GM21367 (cell line): ENCODE measurements around the gene TBC1D8.

ENCODE experiments used
- ATAC-seq: cut with Tn5 transposase; IDR thresholded peaks from one replicate; pipeline ENCODE4 v1.9.1; 2021; ENCODE audit not compliant: unreplicated experiment

The TBC1D8 gene

DNA sequence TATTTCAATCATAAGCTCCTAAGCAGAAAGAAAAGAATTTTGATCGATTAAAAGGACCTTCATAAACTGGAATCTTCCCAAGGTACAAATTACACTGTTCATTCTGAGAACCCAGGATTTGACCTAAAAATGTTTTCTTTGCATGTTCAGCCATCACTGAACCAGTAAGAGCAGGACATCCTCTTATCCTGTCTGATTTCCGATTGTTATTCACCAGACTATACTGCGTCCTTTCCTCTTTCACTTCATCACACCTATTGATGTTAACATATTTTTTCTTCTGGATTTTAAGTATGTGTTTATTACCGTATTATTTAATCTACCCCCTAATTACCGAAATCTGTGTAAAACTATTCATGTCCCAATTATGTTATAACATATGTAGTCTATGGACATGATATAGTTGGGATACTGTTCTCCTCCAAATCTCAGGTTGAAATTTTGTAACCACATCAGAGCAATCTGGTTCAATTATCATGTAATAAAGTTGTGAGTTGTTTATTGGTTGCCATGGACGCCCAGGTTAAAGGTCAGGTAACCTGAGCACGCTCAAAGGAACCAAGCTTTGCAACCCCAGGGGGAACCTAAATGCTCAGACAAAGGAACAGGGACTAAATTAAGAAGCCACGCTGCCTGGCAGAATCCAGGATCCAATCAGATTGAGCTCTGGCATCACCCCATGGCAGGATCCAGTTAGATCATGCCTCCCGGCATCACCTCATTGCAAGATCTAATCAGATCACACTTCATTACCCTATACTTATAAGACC, 11.6 kb upstream of the TBC1D8 start:
- ATAC-seq: no peak

DNA sequence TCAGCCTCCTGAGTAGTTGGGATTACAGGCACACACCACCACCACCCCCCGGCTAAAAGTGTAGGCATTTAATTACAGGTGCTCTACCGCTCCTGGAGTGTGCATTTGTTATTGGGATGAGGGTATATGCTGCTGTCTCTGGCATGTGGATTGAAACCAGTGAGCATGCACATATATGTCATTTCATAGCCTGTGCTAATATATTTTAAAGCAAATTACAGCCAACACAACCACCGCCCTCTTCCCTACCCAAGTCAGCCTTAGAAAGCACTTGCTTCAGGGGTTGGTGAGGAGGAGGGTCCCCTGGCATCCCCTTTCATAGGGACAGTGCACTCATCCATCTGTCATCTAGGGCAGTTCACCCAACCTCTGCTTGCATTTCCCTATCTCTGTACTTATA, 10.5 kb upstream of the TBC1D8 start:
- ATAC-seq: no peak

DNA sequence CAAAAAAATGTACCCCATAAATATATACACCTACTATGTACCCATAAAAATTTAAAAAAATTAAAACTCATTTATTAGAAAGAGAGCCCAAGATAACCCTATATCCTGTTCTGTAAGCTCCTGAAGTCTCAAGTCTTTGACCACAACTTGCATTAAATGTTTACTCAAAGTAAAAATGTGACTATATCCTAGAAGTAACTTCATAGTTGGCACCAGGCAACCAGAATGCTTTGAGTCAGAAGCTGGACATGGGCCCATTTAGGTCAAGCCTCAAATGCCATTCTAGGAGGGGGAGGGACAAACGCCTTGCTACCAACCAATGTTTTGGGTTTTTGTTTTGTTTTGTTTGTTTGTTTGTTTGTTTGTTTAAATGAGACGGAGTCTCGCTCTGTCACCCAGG, 9.3 kb upstream of the TBC1D8 start:
- no peak for ATAC-seq

DNA sequence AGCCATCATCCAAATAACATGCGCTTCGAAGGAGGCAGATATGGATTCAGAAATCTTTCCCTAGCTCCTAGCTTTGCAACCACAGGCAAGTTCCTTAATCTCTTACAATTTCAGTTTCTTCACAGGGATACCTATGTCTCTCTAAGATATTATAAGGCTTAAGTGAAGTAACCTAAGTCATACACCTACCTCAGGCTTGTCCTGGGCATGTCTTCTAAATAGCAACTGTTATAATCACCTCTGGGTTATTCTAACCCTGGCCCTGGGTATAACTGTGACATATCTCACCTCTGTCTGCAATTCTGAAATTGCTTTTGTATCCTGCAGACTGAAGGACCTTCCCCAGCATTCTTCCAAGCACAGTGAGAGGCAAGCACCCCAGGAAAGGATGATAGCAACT, 8.3 kb upstream of the TBC1D8 start:
- ATAC-seq: no peak

DNA sequence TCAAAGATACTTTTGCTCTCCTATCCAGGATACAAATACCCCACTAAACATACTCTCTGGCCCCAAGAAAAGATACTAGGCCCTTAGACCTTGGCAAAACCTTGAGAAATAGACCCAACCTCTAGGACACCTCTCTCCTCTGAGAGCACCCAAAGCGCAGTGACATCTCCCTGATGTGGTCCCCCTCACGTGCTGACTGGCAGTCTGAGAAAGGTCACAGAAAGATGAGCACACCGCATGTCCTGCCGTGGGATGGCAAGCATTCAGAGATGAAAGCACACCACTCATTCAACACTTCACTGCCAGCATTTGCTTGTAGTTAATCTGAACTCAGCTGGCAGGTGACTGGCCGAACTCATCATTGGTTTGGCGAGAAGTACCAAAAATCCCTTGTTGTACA, 6.1 kb upstream of the TBC1D8 start:
- no peak for ATAC-seq

DNA sequence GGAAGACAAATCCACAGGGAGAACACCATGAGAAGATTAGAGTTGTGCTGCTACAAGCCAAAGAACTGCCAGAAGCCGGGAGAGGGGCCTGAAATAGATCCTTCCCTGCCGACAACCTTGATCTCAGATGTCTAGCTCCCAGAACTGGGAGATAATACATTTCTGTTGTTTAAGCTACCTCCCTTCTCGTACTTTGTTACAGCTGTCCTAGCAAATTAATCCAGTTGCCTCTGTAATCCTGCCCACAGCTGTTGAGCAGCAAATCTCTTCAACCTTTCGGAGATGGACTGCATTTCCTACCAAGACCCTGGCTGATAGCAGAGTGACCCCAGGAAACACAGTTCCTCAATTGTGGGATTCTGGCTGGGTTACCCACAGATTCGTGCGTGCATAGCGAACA, 2.6 kb upstream of the TBC1D8 start:
- no peak for ATAC-seq

DNA sequence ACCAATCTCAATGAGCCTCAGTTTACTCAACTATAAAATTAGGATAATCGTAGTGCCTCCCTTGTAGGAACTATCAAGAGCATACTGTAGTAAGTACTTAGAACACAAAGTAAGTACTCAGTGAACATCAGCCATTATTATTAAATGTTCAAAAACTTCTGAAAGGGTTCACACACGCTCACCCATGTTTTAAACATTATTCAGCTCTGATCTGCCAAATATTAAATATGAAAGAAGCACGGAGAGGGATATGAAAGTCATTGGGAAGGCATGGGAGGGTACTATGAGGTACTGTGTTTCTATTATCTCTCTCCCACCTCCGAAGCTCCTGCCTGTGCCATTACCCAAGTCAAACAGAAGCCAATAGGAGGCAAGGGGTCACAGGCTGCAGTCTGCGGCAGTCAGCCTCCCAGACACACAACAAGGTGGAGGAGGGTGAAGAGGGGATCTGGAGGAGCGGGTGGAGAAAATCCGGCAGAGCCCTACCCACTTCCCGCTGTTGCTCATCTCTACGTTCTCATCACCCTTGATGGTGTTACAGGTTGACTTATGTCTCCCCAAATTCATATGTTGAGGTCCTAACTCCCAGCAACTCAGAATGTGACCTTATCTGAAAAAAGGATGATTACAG, 2.0 kb upstream of the TBC1D8 start:
- ATAC-seq: no peak

DNA sequence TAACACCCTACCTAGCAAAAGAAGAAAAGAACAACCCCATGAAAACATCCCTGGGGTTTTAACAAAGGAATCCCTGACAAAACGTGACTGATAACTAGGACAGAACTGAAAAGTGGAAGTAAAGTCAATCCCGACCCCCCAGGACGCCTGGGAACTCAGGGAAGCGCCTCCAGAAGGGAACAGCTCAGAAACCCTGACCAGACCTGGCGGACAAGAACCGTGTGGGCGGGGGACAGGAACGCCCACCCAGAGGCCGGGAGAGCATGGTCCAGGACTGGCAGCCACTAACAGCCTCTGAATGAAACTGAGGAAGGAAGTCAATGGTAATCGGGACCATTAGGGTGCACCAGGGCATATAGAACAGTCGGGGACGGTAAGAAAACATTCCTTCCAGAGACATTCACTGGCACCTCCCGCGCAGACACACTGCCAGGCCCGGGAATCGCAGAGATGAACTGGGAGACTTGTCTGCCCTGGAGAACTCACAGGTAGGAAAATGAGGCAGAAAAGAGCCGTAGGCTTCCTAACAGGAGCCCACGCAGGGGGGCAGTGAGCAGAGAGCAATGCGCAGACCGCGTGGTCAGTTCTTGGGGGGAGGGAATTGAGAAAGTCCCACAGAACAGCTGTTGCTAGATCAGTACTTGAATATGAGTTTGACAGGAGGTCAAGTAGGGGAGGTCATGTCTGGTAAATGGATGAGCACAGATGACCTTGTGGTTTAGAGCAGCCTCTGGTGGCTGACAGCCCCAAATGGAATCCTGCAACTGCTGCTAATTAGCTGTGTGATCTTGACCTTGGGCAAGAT, 1.3 kb upstream of the TBC1D8 start:
- ATAC-seq: peak; percentile 60

DNA sequence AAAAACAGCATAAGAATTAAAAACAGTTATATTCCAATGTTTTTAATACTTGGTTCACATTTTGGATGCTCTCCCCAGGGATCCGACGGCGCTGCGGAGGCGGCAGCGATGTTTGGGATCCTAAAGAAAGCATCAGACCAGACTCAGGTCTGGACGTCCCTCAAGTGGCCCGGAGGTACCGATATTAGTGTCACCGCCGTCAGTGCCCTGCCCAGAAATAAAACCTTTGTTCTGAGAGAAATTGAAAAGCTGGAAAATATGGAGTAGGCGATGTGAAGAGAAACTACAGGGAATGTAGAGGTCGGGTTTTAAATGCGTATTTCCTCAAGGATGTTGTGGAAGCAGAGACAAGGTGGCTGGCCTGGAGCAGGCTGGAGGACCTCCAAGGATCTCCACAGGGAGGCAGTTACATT, 683 bp upstream of the TBC1D8 start:
- ATAC-seq: no peak

DNA sequence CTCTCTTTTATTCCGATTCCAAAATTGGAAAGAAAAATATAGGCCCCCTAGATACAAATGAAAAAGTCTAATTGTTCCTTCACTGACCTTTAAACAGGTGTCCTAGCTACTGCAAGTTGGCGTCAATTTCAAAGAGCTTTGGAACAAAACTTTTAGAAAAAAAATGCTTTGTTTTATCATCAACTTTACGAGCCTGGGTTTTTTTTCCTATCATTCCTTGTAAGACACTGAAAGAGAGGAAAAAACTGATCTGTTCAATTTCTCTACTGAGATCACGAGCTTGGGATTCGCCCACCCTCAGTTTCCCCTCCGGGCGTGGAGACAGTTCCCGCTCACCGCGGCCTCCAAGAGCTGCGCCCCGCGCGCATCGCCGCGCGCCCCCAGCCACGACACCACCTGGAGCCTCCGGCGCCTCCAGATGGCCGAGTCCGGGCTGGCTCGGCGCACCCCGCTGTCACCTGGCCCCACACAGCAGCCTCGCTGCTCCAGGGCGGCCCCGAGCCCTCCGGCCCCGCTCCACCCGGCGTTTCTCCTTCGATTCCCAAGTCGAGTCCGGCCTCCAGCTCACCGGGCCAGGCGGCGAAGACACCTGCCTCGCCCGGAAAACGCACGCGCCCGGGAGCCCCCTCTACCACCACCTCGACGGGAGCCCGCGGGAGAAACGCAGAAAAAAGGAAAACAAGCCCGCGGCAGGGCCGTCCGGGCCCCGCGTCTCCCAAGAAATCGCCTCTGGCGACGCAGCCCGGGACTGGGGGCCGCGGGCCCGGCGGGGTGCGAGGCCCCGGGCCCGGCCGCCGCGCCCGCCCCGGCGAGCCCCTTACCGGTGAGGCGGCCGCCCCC, 656 bp downstream of the TBC1D8 start:
- no peak for ATAC-seq

DNA sequence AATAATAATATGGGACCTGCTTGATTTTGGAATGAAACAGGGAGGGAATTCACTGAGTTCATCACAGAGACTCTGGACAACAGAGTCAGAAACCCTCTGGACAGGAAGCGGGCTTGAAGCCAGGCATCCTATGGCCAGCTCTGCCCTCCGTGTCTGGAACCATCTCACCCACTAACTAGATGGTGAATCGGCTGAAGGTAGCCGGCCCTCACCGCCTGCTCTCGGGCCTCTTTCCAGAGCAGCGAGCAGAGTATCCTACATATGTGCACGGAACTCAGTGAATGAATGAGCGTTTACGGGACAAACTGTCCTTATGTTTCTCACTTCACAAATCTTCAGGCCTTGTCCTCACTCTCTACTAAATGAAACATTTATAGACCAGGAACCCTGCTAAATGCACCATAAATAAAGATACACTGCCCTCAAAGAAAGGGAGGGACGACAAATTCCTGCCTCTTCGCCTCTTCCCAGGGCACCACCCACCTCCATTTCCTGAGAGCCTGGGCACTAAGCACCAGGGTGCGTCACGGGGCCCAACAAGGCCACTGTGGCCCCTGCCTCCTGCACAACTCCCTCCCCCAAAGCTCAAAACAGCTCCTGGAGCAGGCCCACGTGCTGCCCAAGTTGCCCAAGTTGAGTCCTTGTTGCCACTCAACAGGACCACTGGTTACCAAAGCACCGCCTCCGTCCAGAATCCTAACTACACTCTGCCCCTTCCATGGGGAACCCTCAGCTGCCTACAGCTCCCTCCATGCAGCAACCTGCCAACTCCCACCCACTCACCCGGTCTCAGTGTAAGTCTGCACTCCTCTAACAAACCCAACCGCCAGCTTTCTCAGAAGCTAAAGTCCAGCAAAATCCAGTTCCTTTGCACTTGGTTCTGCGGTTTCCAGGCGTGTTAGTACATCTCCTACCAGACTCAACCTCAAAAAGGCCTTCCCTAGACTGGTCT, 1.7 kb downstream of the TBC1D8 start:
- no peak for ATAC-seq

DNA sequence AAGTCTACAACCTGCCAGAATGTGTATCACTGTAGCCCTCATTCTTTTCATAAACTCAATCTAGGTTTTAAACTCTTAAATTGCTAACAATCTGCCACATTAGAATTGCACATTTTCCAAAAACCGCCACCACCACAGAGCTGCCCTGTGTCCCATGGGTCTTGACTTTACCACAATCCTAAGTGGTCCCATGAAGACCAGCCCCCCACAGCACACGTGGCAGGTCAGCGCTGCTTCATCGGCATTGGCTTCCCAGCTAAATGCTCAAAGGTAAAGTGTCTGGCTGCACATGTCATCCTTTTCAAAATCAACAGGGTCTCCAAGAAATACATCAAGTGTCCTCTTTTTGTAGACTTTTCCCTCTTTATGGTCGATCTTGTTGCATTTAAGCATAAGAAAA, 2.4 kb downstream of the TBC1D8 start:
- ATAC-seq: no peak

DNA sequence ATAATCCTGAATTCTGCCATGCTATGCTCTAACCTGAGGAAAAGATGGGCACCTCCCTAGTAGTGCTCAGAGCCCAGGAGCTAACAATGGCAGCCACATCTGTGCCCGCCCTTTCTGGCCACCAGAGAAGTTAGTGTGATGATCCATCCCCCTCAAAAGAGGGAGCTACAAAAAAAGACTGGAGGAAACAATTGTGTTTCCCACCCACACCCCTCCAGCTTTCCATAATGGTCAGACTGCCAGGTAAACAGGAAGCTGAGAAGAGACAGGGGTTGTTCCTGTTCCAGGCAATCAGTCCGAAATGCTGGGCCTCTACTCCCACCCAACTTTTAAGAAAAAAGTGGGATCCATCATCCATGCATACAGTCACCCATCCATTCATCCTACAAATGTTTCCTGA, 3.2 kb downstream of the TBC1D8 start:
- no peak for ATAC-seq

DNA sequence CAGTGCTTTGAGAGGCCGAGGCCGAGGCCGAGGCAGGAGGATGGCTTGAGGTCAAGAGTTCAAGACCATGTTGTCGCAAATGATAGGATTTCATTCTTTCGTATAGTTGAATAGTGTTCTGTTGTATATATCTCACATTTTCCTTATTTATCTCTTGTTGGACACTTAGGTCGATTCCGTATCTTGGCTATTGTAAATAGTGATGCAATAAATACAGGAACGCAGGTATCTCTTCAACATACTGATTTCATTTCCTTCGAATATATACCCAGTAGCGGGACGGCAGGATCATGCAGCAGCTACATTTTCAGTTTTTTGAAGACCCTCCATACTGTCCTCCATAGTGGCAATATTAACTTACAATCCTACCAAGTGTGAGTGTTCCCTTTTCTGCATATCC, 4.1 kb downstream of the TBC1D8 start:
- ATAC-seq: no peak

DNA sequence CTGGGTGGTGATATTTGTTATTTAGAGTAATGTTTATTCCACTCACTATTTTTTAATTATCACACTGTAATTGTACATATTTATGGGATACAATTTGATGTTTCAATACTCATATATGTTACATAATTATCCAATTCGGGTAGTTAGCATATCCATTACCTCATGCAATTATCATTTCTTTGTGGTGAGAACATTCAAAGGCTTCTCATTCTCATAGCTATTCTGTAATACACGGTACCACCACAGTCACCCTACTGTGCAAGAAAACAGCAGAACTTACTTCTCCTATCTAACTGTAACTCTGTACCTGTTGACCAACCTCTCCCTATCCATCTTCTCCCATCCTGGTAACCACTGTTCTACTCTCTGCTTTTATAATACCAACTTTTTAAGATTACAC, 4.6 kb downstream of the TBC1D8 start:
- ATAC-seq: no peak

DNA sequence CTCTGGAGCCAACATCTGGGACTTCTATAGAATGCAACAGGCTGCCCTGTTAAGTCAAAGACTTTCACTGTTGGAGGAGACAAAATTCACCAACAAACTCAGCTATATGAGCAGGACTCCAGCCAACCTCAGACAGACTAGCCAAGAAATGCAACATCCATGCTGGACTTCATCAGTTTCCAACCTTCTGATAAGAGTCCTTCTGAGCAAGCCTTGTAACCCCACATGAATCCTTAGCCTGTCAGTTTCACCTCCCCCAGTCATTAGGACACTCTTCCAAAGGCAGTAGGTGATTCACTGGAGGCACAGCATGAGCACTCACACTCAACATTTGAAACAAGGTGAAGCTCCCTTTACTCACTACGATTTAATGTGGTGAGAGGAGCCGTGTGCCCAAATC, 5.8 kb downstream of the TBC1D8 start:
- no peak for ATAC-seq

DNA sequence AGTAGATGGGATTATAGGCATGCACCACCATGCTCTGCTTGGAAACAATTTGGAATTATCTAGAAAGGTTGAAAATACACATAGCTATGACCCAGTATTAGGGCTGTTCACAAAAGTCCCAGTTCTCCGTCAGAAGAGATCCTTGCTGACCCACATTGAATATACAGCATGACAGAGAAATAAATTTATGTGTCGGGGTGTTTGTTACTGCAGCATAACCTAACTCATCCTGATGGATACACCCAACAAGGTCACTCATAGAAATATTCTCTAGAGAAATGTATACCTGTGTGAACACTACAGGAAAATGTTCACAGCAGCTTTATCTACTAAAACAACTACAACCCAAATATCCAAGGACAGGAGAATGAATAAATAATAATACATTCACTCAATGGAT, 9.0 kb downstream of the TBC1D8 start:
- ATAC-seq: no peak

DNA sequence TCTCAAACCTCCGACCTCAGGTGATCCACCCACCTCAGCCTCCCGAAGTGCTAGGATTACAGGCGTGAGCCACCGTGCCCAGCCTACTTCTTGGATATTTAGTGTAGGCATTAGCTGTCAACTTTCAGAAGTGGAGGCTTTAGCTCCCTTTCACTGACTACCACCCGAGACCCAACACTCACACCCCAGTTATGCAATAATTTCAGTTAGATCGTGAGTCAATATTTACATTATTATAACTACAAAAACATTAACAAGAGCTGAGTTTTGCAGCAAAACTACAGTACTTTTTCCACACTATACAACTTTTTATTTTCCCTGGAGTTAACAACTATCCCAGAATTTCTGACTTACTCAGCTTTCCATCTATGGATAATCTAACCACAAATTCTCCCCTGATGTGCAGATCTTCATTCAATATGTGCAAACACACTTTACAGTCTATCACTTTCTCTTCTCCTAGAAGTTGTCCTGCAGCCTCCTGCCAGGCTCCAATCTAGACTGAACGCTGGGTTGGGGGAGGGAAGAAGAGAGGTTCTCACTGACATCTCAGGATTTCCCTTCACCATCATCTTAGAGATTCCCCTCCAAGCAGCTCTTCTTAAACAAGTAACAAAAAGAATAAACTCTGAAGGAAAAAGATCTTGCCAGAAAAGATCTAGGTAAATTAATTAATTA, 10.1 kb downstream of the TBC1D8 start:
- no peak for ATAC-seq

DNA sequence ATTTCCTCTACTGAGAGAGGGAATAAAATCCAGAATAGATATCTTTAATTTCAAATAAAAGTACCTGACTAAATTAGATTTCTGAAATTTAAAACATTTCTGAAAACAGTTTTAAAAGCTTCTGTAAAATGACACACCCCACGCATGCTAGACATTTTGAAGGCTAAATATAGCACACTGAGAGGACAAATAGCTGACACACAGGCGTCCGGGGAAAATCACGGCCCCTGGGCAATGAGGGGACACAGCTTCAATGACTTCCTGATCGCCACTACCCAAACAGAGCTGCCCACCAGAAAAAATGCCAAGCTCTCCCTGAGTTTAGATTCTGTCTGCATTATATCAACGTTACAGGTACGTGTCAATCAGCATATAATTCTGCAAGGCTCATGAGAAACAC, 10.9 kb downstream of the TBC1D8 start:
- ATAC-seq: no peak

DNA sequence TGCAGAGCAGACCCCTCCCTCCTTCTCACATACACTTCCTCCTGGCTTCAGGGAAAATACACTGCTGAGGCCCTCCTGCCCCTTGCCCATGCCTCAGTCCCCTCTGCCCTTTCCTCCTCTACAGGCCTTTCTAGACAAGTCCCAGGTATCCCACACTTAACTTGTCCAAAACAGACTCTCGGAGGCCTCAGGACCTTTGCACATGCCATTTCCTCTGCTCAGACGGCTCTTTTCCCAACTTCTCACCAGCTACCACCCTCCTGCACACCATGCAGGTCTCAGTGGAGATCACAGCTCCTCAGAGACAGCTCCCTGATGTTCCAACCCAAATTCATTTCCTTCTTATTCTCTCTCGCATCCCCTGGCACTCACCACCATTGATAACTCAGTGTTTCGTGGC, 11.7 kb downstream of the TBC1D8 start:
- no peak for ATAC-seq
